Dendritic cell treated with granulocyte-macrophage colony-stimulating factor and Interleukin-4, amounts not matched to agents 40 ng/mL and 50 ng/mL, for 4 days (primary cell): ENCODE measurements around the gene DUSP14.
"Not testable (repeated sequence)": the region's sequence is repeated elsewhere in the genome, so short reads cannot be mapped to it uniquely, and the experiment has no call there.

Source experiments
- H3K27ac Mint-ChIP-seq: one replicate; pipeline ENCODE4 v1.8.0; 2022; ENCODE audit warnings: mild to moderate bottlenecking, mixed read lengths
- H3K27me3 Mint-ChIP-seq: one replicate; pipeline ENCODE4 v1.8.0; 2022; ENCODE audit warnings: mild to moderate bottlenecking, mixed read lengths
- H3K36me3 Mint-ChIP-seq: one replicate; pipeline ENCODE4 v1.8.0; 2022; ENCODE audit warnings: low read depth, mixed read lengths
- H3K4me1 Mint-ChIP-seq: one replicate; pipeline ENCODE4 v1.8.0; 2022; ENCODE audit warnings: low read depth, mixed read lengths
- H3K4me3 Mint-ChIP-seq: one replicate; pipeline ENCODE4 v1.8.0; 2022; ENCODE audit warnings: mild to moderate bottlenecking, moderate library complexity, mixed read lengths
- H3K9me3 Mint-ChIP-seq: one replicate; pipeline ENCODE4 v1.8.0; 2022; ENCODE audit warnings: mixed read lengths
- intact Hi-C: fragments of 100-400 bp; cut with micrococcal nuclease; formaldehyde crosslinking; loops from one replicate; pipeline ENCODE4 v1.15.0; 2022

Gene DUSP14

DNA sequence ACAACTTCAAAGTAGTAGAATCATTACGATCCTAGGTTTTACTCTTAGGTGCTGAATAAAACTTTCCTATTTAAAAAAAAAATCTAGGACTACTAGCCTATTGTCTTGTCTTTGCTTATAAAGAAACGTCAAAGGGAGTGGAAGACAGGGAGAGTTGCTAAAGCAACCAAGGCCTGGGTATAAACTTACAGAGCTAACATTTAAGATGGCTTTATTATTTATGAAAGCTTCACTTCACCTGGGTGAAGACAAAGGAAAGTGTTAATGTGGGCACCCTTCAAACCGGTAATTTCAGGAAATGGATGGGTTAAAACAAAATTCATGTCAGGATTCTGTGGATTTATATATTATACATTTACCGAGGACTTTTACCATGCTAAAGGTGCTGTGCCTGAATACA, 2.5 kb downstream of the DUSP14 start:
- intact Hi-C loops = no loop called here
- no peak overlapping the region for H3K27ac Mint-ChIP-seq
- peaks cover 31% of the 10 kb centered on the region for H3K4me1 Mint-ChIP-seq
- peaks cover 6% of the 10 kb centered on the region for H3K36me3 Mint-ChIP-seq
- H3K4me3 Mint-ChIP-seq = no peak overlapping the region
- peaks cover 29% of the 10 kb centered on the region for H3K27me3 Mint-ChIP-seq
- no peaks in the 10 kb centered on the region for H3K9me3 Mint-ChIP-seq

DNA sequence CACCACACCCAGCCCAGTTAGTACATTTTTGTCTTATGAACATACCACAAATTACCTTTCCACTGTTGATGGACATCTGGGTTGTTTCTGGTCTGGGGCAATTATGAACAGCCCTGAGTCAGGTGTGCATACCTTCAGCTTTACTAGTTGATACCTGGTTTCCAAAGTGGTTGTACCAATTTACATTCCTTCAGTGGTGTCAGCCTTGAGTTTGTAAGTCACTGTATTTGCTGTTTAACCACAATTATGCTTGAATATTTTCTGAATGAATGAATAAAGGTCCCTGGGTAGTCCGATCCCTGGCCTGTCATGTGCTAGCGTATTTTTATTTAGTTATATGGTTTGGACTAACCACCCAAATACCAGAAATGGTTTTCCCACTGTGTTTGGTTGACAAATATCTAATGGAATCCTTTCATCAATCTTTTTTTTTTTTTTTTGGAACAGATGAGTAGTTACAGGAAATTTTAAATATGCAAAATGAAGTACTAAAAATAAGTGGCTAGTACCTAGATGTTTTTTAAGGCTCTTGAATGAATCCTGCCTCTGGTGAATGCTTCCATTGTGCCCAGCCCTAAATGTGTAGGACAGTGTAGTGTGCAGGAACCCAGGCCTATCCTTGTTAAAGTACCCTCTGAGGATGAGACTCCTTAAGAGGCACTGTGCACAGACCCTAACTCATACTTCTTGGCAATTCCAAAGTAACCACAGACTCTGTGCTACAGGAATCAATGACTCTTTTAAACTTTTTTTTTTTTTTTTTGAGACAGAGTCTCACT, 3.7 kb downstream of the DUSP14 start:
- Mint-ChIP-seq H3K36me3 (peaks cover 6% of the 10 kb centered on the region), H3K9me3 (no peaks in the 10 kb centered on the region), H3K4me3 (no peak overlapping the region), H3K27ac (no peak overlapping the region), H3K4me1 (peaks cover 24% of the 10 kb centered on the region), H3K27me3 (peaks cover 25% of the 10 kb centered on the region)
- intact Hi-C loops = no loop called here

DNA sequence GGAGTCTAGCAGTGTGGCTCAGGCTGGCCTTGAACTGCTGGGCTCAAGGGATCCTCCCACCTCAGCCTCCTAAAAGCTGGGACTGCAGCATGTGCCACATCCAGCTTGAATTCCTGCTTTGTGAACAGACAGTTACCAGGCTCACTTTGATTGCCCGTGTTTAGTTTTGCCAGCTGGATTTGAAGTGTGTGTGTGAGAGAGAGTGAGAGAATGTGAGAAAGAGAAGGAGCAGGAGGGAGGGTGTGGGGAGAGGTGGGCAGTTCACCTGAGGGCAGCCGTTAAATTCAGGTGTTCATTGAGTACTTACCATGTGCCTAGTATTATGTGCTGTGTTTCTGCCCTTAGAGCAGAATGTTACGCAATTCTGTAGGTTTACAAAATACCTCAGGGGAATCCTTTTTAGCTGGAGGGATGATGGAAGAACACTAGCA, 4.7 kb downstream of the DUSP14 start:
- Mint-ChIP-seq H3K27ac (no peak overlapping the region), H3K4me3 (no peak overlapping the region), H3K36me3 (peaks cover 6% of the 10 kb centered on the region), H3K4me1 (peaks cover 14% of the 10 kb centered on the region), H3K27me3 (peaks cover 15% of the 10 kb centered on the region), H3K9me3 (no peaks in the 10 kb centered on the region)
- intact Hi-C loops = no loop called here

DNA sequence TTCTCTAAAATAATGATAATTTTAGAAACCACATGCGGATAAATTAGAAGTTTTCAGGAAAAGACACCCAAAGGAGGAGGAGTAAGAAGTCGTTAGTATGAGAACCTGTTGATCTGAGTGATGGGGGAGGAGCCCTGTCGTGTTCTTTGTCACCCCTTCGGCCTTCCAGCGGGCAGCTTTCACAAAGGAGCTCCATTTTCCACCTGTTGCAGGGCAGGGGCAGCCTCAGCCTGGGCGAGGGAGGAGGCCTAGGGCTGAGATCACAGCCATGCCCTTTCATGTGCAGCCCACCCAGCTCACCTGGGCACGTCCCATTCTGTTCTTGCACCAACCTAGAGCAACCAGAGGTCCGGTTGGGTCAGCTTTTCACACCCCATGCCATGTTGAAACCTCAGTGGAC, 5.3 kb downstream of the DUSP14 start:
- intact Hi-C loops = no loop called here
- H3K36me3 Mint-ChIP-seq = peaks cover 5% of the 10 kb centered on the region
- peaks cover 14% of the 10 kb centered on the region for H3K27me3 Mint-ChIP-seq

DNA sequence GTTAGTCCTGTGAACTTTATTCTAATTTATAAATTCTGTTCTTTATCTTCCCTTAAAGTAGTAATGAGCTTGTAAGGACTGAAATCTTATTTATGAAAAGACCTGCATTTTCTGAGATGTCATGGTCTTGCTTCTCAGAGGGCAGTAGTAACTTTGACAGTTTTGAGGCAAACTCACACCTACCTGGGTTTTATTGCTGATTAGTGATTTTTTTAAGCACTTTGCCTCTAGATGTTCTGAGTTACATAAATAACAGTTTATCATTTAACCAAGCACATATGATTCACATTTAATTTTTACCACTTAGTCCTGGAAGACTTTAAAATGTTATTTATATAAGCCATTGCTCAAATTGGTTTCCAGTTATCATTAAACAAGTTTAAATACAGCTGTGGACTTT, 10.7 kb downstream of the DUSP14 start:
- intact Hi-C loops = no loop called here
- Mint-ChIP-seq H3K4me1 (no peaks in the 10 kb centered on the region), H3K27ac (no peak overlapping the region), H3K27me3 (no peaks in the 10 kb centered on the region), H3K9me3 (no peaks in the 10 kb centered on the region), H3K36me3 (no peaks in the 10 kb centered on the region), H3K4me3 (no peak overlapping the region)

More for the DNA sequence above, 5.3 kb downstream of the DUSP14 start:
- Mint-ChIP-seq H3K27ac (no peak overlapping the region), H3K4me3 (no peak overlapping the region), H3K4me1 (peaks cover 13% of the 10 kb centered on the region), H3K9me3 (no peaks in the 10 kb centered on the region)

DNA sequence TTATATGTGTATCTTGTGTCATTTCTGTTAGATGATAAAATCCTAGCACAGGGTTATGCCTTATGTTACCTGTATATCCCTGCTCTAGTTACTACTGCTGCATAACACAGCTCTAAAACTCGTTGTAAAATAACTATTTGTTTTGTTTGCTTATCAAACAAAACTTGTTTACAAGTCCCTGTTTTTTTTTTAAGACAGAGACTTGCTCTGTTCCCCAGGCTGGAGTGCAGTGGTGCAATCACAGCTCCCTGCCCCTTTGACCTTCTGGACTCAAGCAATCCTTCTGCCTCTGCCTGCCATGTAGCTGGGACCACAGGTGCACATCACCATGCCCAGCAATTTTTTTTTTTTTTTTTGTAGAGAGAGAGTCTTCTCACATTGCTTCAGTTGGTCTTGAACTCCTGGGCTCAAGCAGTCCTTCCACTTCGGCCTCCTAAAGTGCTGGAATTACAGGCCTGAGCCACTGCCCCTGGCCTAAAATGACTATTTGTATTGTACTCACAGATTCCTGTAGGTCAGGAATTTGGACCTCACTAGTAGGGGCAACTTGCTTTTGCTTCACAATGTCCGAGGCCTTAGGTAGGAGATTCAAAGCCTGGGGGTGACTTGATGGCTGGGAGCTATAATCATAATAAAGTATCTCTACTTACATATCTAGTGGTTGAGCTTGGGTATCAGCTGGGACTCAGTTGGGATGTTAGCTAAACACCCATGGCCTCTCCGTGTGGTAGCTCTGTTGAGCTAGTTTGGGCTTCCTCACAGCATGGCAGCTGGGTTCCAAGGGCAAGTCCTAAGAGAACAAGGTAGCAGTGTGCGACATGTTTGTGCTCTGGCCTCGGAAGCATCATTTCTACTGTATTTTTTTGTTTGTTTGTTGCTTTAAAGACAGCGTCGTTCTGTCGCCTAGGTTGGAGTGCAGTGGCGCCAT, 12.6 kb downstream of the DUSP14 start:
- intact Hi-C loops = no loop called here
- H3K36me3 Mint-ChIP-seq = no peaks in the 10 kb centered on the region
- no peaks in the 10 kb centered on the region for H3K9me3 Mint-ChIP-seq
- no peak overlapping the region for H3K4me3 Mint-ChIP-seq
- no peak overlapping the region for H3K27ac Mint-ChIP-seq
- H3K4me1 Mint-ChIP-seq = no peaks in the 10 kb centered on the region
- H3K27me3 Mint-ChIP-seq = no peaks in the 10 kb centered on the region

DNA sequence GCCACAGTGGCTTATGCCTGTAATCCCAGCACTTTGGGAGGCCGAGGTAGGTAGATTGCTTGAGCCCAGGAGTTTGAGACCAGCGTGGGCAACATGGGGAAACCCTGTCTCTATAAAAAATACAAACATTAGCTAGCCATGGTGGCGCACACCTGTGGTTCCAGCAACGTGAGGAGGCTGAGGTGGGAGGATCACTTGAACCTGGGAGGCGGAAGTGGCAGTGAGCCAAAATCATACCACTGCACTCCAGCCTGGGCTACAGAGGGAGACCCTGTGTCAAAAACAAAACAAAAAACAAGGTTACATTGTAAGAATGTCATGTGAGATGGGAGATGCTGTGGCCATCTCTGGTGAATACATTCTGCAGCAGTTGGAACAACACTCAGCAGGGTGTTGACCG, 13.5 kb downstream of the DUSP14 start:
- no peaks in the 10 kb centered on the region for H3K36me3 Mint-ChIP-seq
- H3K9me3 Mint-ChIP-seq = no peaks in the 10 kb centered on the region
- H3K27me3 Mint-ChIP-seq = no peaks in the 10 kb centered on the region
- H3K27ac Mint-ChIP-seq = no peak overlapping the region
- H3K4me1 Mint-ChIP-seq = no peaks in the 10 kb centered on the region
- no peak overlapping the region for H3K4me3 Mint-ChIP-seq
- intact Hi-C loops = no loop called here

DNA sequence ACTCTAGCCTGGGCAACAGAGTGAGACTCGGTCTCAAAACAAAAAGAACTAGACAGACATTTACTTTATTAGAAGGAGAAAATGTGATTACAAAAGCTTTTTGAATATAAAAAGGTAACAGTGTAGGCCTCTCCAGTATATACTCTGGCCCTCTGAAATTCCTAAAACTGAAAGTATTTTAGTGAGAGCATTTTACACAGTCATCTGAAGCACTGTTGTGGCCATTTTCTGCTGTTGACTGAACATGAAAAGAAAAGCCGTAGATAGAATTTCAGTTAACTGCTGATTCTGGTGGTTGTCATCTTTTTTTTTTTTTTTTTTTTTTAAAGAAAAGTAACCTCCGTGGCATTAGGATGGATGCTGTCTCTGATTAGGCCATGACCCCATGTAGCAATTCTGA, 15.6 kb downstream of the DUSP14 start:
- Mint-ChIP-seq H3K27ac (no peak overlapping the region), H3K4me3 (no peak overlapping the region), H3K9me3 (no peaks in the 10 kb centered on the region), H3K4me1 (no peaks in the 10 kb centered on the region), H3K27me3 (no peaks in the 10 kb centered on the region), H3K36me3 (no peaks in the 10 kb centered on the region)
- intact Hi-C loops = no loop called here

DNA sequence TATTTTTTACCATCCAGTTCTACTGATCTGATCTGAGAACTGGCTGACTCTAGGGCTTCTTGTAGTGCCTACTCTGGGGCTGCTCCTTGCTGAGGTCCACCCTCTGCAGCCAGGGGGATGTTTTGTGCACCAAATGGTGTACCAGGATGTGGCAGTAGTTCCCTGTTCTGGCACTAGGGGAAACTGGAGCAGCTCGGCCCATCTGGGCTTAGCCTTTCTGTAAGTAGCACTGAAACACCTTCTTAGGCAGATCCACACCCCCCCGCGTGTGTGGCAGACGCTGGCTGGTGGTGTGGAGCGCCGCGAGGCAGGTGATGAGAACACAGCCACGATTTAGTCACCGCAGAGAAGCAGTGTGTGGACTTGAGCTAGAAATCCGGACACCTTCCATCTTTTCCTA, 17.0 kb downstream of the DUSP14 start:
- Mint-ChIP-seq H3K27ac (no peak overlapping the region), H3K27me3 (no peaks in the 10 kb centered on the region), H3K4me3 (no peak overlapping the region), H3K36me3 (no peaks in the 10 kb centered on the region), H3K4me1 (no peaks in the 10 kb centered on the region), H3K9me3 (no peaks in the 10 kb centered on the region)
- intact Hi-C loops = no loop called here

DNA sequence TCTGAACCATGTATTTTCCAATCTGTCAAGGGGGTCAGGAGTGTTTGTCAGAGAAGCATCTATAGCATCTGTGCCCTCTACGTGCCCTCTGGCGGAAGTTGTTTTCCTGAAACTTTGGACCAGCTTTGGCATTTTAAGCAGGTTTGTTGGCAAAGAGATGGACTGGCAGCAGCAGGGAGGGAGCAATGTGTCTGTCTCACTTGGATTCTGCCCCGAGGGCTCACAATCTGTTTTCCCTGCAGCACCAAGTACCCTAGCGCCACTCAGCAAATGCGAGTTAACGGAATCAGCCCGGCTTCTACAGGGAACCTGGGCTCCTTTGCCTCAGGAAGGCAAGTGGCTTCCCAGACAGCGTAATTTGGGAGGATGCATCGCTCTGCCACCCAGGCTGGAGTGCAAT, 17.4 kb downstream of the DUSP14 start:
- Mint-ChIP-seq H3K4me1 (no peaks in the 10 kb centered on the region), H3K36me3 (no peaks in the 10 kb centered on the region), H3K27me3 (no peaks in the 10 kb centered on the region), H3K9me3 (no peaks in the 10 kb centered on the region), H3K27ac (no peak overlapping the region), H3K4me3 (no peak overlapping the region)
- intact Hi-C loops = no loop called here

DNA sequence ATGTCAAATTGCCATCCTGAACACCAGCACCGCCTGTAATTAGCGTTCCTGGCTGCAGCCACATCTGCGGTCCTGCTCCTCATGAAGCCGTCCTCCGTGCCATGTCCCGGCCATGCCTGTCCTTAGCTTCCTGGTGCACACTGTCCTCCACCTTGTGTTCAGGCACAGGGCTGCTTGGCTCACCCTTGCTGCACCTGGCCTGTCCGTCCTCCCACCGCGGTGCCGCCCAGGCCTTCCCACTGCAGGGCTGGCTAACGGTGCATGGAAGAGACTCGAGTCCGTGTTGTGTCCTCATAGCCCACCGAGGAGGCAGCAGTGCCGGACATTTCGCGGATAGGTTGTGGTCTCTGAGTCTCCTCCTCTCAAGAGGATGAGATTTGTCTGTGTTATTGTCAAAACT, 20.4 kb downstream of the DUSP14 start:
- Mint-ChIP-seq H3K4me1 (no peaks in the 10 kb centered on the region), H3K36me3 (peaks cover 15% of the 10 kb centered on the region), H3K9me3 (no peaks in the 10 kb centered on the region), H3K4me3 (no peak overlapping the region), H3K27ac (no peak overlapping the region), H3K27me3 (no peaks in the 10 kb centered on the region)
- intact Hi-C loops = no loop called here

DNA sequence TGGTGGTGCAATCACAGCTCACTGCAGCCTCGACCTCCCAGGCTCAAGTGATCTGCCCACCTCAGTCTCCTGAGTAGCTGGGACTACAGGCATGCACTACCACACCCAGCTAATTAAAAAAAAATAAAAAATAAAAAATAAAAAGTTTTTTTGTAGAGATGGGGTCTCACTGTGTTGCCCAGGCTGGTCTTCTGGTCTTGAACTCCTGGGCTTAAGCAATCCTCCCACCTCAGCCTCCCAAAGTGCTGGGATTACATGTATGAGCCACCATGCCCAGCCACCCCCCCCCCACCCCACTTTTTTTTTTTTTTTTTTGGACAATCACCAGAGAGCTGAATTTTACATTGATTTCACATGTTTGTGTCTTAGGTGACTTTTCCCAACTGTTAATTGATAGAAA, 22.0 kb downstream of the DUSP14 start:
- peaks cover 30% of the 10 kb centered on the region for H3K36me3 Mint-ChIP-seq
- intact Hi-C loops, H3K9me3 Mint-ChIP-seq, H3K27ac Mint-ChIP-seq, H3K4me1 Mint-ChIP-seq, H3K27me3 Mint-ChIP-seq, H3K4me3 Mint-ChIP-seq: not testable (repeated sequence)

DNA sequence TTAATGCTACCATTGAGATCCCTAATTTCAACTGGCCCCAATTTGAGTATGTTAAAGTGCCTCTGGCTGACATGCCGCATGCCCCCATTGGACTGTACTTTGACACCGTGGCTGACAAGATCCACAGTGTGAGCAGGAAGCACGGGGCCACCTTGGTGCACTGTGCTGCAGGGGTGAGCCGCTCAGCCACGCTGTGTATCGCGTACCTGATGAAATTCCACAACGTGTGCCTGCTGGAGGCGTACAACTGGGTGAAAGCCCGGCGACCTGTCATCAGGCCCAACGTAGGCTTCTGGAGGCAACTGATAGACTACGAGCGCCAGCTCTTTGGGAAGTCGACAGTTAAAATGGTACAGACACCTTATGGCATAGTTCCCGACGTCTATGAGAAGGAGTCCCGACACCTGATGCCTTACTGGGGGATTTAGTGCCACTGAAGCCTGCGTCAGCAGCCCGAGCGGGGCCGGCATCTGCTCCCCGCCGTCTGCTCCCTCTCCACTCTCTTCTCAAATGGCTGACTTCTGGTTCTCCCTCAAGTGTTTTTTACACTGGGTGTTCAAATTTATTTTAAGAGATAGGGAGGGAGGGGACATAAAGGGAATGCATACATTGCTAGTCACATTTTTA, 22.9 kb downstream of the DUSP14 start:
- H3K27me3 Mint-ChIP-seq = no peaks in the 10 kb centered on the region
- intact Hi-C loops = no loop called here
- peaks cover 39% of the 10 kb centered on the region for H3K36me3 Mint-ChIP-seq
- H3K9me3 Mint-ChIP-seq = no peaks in the 10 kb centered on the region
- no peak overlapping the region for H3K27ac Mint-ChIP-seq
- H3K4me3 Mint-ChIP-seq = no peak overlapping the region
- no peaks in the 10 kb centered on the region for H3K4me1 Mint-ChIP-seq

DNA sequence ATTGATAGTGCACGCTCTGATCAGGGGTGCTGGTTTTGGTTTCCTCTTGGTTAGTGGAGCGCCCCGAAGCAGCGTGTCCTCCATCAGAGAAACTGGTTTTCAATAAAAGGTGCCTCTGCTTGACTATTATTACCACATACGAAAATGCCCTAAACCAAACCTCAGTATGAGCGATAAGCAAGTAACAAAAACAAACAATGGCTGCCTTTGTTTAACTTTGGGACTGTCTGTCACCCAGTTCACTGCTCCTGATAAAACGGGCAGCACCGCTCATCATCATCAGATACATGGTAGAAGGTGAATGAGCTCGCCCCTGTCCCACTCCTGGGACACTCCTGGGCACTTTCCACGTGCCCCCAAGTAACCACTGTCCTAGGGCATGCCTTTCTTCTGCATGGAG, 24.0 kb downstream of the DUSP14 start:
- no peak overlapping the region for H3K27ac Mint-ChIP-seq

More for the DNA sequence above, 24.0 kb downstream of the DUSP14 start:
- no peaks in the 10 kb centered on the region for H3K27me3 Mint-ChIP-seq
- H3K4me1 Mint-ChIP-seq = no peaks in the 10 kb centered on the region
- no peak overlapping the region for H3K4me3 Mint-ChIP-seq
- H3K9me3 Mint-ChIP-seq = no peaks in the 10 kb centered on the region
- intact Hi-C loops = no loop called here
- H3K36me3 Mint-ChIP-seq = peaks cover 50% of the 10 kb centered on the region
